ENCODE measurements around the gene CLDN5. TPM values are rescaled to one million over a fixed set of nuclear protein-coding genes. Genes with fewer than 3 reads are reported as not detected.
"Not testable (repeated sequence)": the region's sequence is repeated elsewhere in the genome, so short reads cannot be mapped to it uniquely, and the experiment has no call there.

The CLDN5 gene
- total RNA-seq, 1 donor from 2014 or later, result 1.6 TPM

DNA sequence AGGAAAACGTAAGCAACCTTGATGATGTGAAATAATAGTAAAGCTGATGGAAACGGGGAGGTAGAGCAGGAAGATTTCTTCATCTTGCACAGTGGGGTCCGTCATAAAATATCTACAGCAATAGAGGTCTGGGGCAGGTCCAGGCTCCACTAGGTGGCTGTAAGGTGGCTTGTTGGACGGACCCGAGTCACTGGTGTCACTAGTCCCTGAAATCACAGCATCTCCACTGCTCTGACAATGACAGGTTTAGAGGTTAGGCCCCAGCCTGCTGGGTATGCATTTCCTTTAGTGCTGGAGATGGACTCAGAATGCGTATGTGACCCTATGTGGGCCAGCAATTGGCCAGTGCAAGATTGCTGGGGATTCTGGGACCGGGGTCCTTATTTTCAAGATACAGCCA lies 25.2 kb upstream of the CLDN5 start:
- H3K36me3 ChIP-seq (ENCODE audit: control insufficient read depth, insufficient read depth, low read length), result no peaks in the 10 kb centered on the region
- DNase-seq (ENCODE audit: low read depth), result no peak
- no peaks in the 10 kb centered on the region for H3K27me3 ChIP-seq (ENCODE audit: control insufficient read depth, insufficient read depth, low read length)
- H3K4me3 ChIP-seq (ENCODE audit: low read depth, low read length), result no peak overlapping the region
- TF ChIP-seq, protein P1, sequence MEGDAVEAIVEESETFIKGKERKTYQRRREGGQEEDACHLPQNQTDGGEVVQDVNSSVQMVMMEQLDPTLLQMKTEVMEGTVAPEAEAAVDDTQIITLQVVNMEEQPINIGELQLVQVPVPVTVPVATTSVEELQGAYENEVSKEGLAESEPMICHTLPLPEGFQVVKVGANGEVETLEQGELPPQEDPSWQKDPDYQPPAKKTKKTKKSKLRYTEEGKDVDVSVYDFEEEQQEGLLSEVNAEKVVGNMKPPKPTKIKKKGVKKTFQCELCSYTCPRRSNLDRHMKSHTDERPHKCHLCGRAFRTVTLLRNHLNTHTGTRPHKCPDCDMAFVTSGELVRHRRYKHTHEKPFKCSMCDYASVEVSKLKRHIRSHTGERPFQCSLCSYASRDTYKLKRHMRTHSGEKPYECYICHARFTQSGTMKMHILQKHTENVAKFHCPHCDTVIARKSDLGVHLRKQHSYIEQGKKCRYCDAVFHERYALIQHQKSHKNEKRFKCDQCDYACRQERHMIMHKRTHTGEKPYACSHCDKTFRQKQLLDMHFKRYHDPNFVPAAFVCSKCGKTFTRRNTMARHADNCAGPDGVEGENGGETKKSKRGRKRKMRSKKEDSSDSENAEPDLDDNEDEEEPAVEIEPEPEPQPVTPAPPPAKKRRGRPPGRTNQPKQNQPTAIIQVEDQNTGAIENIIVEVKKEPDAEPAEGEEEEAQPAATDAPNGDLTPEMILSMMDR (IDR thresholded peaks at IDR 0.05; ENCODE audit: insufficient read depth, low read length, poor library complexity, severe bottlenecking), result no peak

DNA sequence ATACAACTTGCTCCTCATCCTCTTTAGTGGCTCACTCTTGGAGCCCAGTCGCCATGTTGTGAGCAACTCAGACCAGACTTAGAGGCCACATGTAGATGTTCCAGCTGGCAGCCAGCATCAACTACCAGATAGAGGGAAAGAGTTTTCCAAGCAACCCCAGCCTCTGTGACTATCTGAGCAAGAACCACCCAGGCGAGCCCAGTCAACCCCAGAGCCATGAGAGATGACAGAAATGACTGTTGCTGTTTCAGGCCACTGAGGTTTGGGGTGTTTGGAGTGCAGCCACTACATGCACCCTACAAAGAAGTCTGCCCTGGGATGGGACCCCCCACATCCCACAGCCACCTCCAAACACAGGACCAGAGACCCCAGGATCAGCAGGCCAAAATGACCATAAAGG lies 24.8 kb upstream of the CLDN5 start:
- H3K36me3 ChIP-seq (ENCODE audit: control insufficient read depth, insufficient read depth, low read length), result no peaks in the 10 kb centered on the region
- TF ChIP-seq, protein P1 (IDR thresholded peaks at IDR 0.05; ENCODE audit: insufficient read depth, low read length, poor library complexity, severe bottlenecking), result no peak
- no peaks in the 10 kb centered on the region for H3K27me3 ChIP-seq (ENCODE audit: control insufficient read depth, insufficient read depth, low read length)
- no peak for DNase-seq (ENCODE audit: low read depth)
- no peak overlapping the region for H3K4me3 ChIP-seq (ENCODE audit: low read depth, low read length)

DNA sequence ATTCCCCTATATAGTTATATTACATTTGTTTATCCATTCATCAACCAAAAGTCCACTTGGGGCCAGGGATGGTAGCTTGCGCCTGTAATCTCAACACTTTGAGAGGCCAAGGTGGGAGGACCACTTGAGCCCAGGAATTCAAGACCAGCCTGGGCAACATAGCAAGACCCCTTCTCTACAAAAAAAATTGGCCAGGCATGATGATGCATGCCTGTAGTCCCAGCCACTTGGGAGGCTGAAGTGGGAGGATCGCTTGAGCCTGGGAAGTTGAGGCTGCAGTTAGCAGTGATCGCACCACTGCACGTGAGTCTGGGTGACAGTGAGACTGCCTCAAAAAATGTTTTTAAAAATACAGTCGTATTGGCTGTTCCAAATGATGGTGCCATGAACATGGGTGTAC lies 24.2 kb upstream of the CLDN5 start:
- not testable (repeated sequence) for H3K36me3 ChIP-seq (ENCODE audit: control insufficient read depth, insufficient read depth, low read length); H3K4me3 ChIP-seq (ENCODE audit: low read depth, low read length); DNase-seq (ENCODE audit: low read depth); H3K27me3 ChIP-seq (ENCODE audit: control insufficient read depth, insufficient read depth, low read length)

DNA sequence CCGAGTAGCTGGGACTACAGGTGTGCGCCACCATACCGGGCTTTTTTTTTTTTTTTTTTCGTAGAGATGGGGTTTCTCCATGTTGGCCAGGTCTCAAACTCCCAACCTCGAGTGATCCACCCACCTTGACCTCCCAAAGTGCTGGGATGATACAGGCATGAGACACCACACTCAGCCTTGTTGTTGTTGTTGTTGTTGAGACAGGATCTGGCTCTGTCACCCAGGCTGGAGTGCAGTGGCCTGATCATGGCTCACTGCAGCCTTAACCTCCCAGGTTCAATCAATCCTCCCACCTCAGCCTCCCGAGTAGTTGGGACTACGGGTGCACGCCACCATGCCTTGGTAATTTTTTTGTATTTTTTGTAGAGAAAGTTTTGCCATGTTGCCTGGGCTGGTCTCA lies 23.4 kb upstream of the CLDN5 start:
- H3K4me3 ChIP-seq (ENCODE audit: low read depth, low read length), result no peak overlapping the region
- no peaks in the 10 kb centered on the region for H3K36me3 ChIP-seq (ENCODE audit: control insufficient read depth, insufficient read depth, low read length)
- DNase-seq (ENCODE audit: low read depth), result no peak
- H3K27me3 ChIP-seq (ENCODE audit: control insufficient read depth, insufficient read depth, low read length), result no peaks in the 10 kb centered on the region
- TF ChIP-seq, protein P1 (IDR thresholded peaks at IDR 0.05; ENCODE audit: insufficient read depth, low read length, poor library complexity, severe bottlenecking), result no peak

DNA sequence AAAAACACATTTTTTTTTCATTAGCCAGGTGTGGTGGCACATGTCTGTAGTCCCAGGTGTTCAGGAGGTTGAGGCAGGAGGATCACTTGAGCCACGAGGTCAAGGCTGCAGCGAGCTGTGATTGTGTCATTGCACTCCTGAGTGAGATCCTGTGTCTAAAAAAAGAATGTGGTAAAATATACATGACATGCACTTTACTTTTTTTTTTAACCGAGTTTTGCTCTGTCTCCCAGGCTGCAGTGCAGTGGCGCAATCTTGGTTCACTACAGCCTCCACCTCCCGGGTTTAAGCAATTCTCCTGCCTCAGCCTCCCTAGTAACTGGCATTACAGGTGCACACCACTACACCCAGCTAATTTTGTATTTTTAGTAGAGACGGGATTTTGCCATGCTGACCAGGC lies 22.5 kb upstream of the CLDN5 start:
- Histone ChIP-seq H3K36me3 (ENCODE audit: control insufficient read depth, insufficient read depth, low read length) (no peaks in the 10 kb centered on the region), H3K27me3 (ENCODE audit: control insufficient read depth, insufficient read depth, low read length) (no peaks in the 10 kb centered on the region), H3K4me3 (ENCODE audit: low read depth, low read length) (no peak overlapping the region)
- no peak for DNase-seq (ENCODE audit: low read depth)
- TF ChIP-seq, protein P1 (IDR thresholded peaks at IDR 0.05; ENCODE audit: insufficient read depth, low read length, poor library complexity, severe bottlenecking), result no peak

DNA sequence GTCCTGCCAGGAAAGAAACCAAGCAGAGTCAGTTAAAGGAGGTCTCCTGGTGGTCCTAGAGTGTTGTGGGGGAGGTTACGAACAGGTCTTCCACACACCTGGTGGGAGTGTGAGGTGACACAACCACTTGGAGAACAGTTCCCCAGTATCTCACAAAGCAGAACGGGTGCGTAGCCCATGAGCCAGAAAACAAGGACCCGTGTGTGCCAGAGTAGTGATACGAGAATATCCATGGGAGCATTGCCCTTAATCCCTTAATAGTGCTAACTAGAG lies 21.7 kb upstream of the CLDN5 start:
- no peak for DNase-seq (ENCODE audit: low read depth)
- TF ChIP-seq, protein P1 (IDR thresholded peaks at IDR 0.05; ENCODE audit: insufficient read depth, low read length, poor library complexity, severe bottlenecking), result no peak
- H3K36me3 ChIP-seq (ENCODE audit: control insufficient read depth, insufficient read depth, low read length), result no peaks in the 10 kb centered on the region
- no peak overlapping the region for H3K4me3 ChIP-seq (ENCODE audit: low read depth, low read length)
- no peaks in the 10 kb centered on the region for H3K27me3 ChIP-seq (ENCODE audit: control insufficient read depth, insufficient read depth, low read length)
